Loucy (cell line): ENCODE measurements around the gene DCAF6.

Experiments
- H2AFZ ChIP-seq: fragments of 200-600 bp; sonication (generic); 2 replicates; pipeline ENCODE4 v1.6.0; 2016; ENCODE audit warnings: antibody characterized with exemption, mild to moderate bottlenecking, low read length, moderate library complexity
- H3F3A ChIP-seq: fragments of 200-600 bp; 2 replicates; pipeline ENCODE4 v1.6.0; 2016; ENCODE audit warnings: antibody characterized with exemption, low read depth, mild to moderate bottlenecking
- H3K27me3 ChIP-seq: fragments of 200-600 bp; sonication (generic); 2 replicates; pipeline ENCODE4 v1.6.1; 2014; ENCODE audit warnings: low read length, mild to moderate bottlenecking; ENCODE audit not compliant: insufficient read depth, poor library complexity, severe bottlenecking
- H3K36me3 ChIP-seq: fragments of 200-600 bp; sonication (generic); 2 replicates; pipeline ENCODE4 v1.6.1; 2016; ENCODE audit warnings: low read length; ENCODE audit not compliant: insufficient read depth
- H3K4me1 ChIP-seq: fragments of 200-600 bp; sonication (generic); 2 replicates; pipeline ENCODE4 v1.5.1; 2014; ENCODE audit warnings: low read length, mild to moderate bottlenecking; ENCODE audit not compliant: insufficient read depth, poor library complexity, severe bottlenecking
- H3K4me2 ChIP-seq: fragments of 200-600 bp; sonication (generic); 2 replicates; pipeline ENCODE4 v1.6.0; 2014; ENCODE audit warnings: antibody characterized with exemption, low read length, low read depth, mild to moderate bottlenecking; ENCODE audit not compliant: poor library complexity, severe bottlenecking
- H3K4me3 ChIP-seq: fragments of 200-600 bp; sonication (generic); 2 replicates; pipeline ENCODE4 v1.5.1; 2014; ENCODE audit warnings: low read length, mild to moderate bottlenecking, mixed read lengths; ENCODE audit not compliant: poor library complexity, severe bottlenecking
- H3K79me2 ChIP-seq: fragments of 200-600 bp; sonication (generic); 2 replicates; pipeline ENCODE4 v1.6.1; 2014; ENCODE audit warnings: low read length; ENCODE audit not compliant: insufficient read depth
- H3K9ac ChIP-seq: fragments of 200-600 bp; sonication (generic); 2 replicates; pipeline ENCODE4 v1.6.0; 2014; ENCODE audit warnings: mild to moderate bottlenecking, low read depth, low read length, moderate library complexity; ENCODE audit not compliant: poor library complexity, severe bottlenecking
- H3K9me2 ChIP-seq: fragments of 200-600 bp; sonication (generic); replicated peaks from 2 replicates; pipeline ENCODE4 v1.6.1; 2016; ENCODE audit warnings: low read depth, low read length, mixed read lengths
- H3K9me3 ChIP-seq: fragments of 200-600 bp; sonication (generic); 2 replicates; pipeline ENCODE4 v1.6.1; 2014; ENCODE audit warnings: mild to moderate bottlenecking, antibody characterized with exemption, low read length, low read depth; ENCODE audit not compliant: insufficient read depth
- H4K20me1 ChIP-seq: fragments of 200-600 bp; sonication (generic); 2 replicates; pipeline ENCODE4 v1.6.0; 2014; ENCODE audit warnings: antibody characterized with exemption, low read length, mild to moderate bottlenecking; ENCODE audit not compliant: insufficient read depth, poor library complexity, severe bottlenecking
- EZH2phosphoT487 ChIP-seq: fragments of 200-600 bp; IDR thresholded peaks from 2 replicates; pipeline ENCODE4 v1.6.1; 2018; ENCODE audit warnings: antibody characterized with exemption, mild to moderate bottlenecking, moderate library complexity, borderline replicate concordance
- TF ChIP-seq, protein P1 (sequence below): fragments of 200-600 bp; sonication (generic); conservative IDR thresholded peaks from 2 replicates; pipeline ENCODE4 v1.5.1; 2014; ENCODE audit warnings: mild to moderate bottlenecking, antibody characterized with exemption, low read length

DCAF6 gene

DNA sequence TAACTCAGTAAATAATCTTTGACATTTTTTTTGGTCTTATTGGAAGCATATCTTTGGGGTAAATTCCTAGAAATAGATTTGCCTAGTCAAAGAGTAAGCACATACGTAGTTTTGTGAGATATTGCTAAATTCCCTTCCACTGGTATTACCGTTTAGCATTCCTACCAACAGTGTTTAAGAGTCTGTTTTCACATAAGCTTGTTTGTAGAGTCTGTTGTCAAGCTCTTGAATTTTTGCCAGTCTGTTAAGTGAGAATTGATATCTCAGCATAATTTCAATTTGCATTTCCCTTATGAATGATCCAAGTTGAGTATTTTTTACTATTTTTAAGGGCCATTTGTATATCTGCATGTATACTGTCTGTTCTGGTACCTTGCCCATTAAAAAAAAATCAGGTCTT is 37.3 kb downstream of the DCAF6 start:
- Histone ChIP-seq H3K9me3 (no peaks in the 10 kb centered on the region), H3K27me3 (no peaks in the 10 kb centered on the region), H3K79me2 (no peaks in the 10 kb centered on the region), H4K20me1 (peaks cover 4% of the 10 kb centered on the region), H3K9ac (no peak overlapping the region), H3K4me2 (no peak overlapping the region), H3F3A (no peaks in the 10 kb centered on the region), H3K36me3 (peaks cover 50% of the 10 kb centered on the region), H3K4me1 (no peaks in the 10 kb centered on the region), H3K9me2 (no peaks in the 10 kb centered on the region), H2AFZ (no peak overlapping the region), H3K4me3 (no peak overlapping the region)
- no peak for TF ChIP-seq EZH2phosphoT487
- TF ChIP-seq, protein P1, sequence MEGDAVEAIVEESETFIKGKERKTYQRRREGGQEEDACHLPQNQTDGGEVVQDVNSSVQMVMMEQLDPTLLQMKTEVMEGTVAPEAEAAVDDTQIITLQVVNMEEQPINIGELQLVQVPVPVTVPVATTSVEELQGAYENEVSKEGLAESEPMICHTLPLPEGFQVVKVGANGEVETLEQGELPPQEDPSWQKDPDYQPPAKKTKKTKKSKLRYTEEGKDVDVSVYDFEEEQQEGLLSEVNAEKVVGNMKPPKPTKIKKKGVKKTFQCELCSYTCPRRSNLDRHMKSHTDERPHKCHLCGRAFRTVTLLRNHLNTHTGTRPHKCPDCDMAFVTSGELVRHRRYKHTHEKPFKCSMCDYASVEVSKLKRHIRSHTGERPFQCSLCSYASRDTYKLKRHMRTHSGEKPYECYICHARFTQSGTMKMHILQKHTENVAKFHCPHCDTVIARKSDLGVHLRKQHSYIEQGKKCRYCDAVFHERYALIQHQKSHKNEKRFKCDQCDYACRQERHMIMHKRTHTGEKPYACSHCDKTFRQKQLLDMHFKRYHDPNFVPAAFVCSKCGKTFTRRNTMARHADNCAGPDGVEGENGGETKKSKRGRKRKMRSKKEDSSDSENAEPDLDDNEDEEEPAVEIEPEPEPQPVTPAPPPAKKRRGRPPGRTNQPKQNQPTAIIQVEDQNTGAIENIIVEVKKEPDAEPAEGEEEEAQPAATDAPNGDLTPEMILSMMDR = no peak

GRCh38 chr1:167974698-167975097 is 38.2 kb downstream of the DCAF6 start:
- H3K27me3 ChIP-seq = no peaks in the 10 kb centered on the region
- no peaks in the 10 kb centered on the region for H3K9me3 ChIP-seq
- no peaks in the 10 kb centered on the region for H3K9me2 ChIP-seq
- no peak overlapping the region for H3K9ac ChIP-seq
- H4K20me1 ChIP-seq = peaks cover 4% of the 10 kb centered on the region
- H3K4me2 ChIP-seq = no peak overlapping the region
- TF ChIP-seq, protein P1 = no peak
- no peak for TF ChIP-seq EZH2phosphoT487
- H3K79me2 ChIP-seq = no peaks in the 10 kb centered on the region; the same call in 1 of the 2 replicates
- no peak overlapping the region for H3K4me3 ChIP-seq
- no peak overlapping the region for H2AFZ ChIP-seq
- no peaks in the 10 kb centered on the region for H3F3A ChIP-seq
- no peaks in the 10 kb centered on the region for H3K4me1 ChIP-seq
- H3K36me3 ChIP-seq = peaks cover 53% of the 10 kb centered on the region

DNA sequence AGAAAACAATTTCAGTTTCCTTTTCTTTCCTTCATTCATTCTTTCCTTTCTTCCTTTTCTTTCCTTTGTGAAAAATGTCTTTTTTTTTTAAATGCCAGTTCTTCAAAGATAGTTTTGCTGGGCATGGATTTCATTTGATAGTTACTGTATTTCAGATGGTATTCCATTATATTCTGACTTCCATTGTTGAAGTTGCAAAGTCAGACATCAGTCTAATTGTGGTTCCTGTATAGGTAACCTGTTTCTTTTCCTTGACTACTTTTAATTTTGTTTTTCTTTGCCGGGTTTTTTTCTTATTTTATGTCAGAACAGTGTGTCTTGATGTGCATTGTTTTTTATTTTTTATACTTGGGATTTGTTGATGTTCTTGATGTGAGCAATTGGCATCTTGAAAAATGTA is 40.8 kb downstream of the DCAF6 start:
- Histone ChIP-seq H3K79me2 (no peaks in the 10 kb centered on the region; the same call in 1 of the 2 replicates), H2AFZ (no peak overlapping the region), H3K4me1 (no peaks in the 10 kb centered on the region), H3K36me3 (peaks cover 54% of the 10 kb centered on the region), H3K4me2 (no peak overlapping the region), H3F3A (no peaks in the 10 kb centered on the region), H3K9me2 (no peaks in the 10 kb centered on the region), H4K20me1 (peaks cover 4% of the 10 kb centered on the region), H3K9me3 (no peaks in the 10 kb centered on the region), H3K9ac (no peak overlapping the region), H3K4me3 (no peak overlapping the region), H3K27me3 (no peaks in the 10 kb centered on the region)
- no peak for TF ChIP-seq EZH2phosphoT487
- TF ChIP-seq, protein P1 = no peak
